Adrenal gland (tissue), 5 donors: ENCODE measurements around the gene MCTP1.

Source experiments
- CTCF ChIP-seq, 6 experiments: fragments of 450-650 bp in 4 of 6; fragments of 200-600 bp in 2 of 6; sonication (generic) in 1 of 6; IDR thresholded peaks; 1 replicate in 5 of 6; 2 replicates in 1 of 6; pipeline versions ENCODE4 v1.5.1 to v1.8.0; 2016 to 2021; ENCODE audit warnings: antibody characterized with exemption in 6 of 6, mild to moderate bottlenecking in 2 of 6, moderate library complexity in 1 of 6
- POLR2A ChIP-seq, 2 donors: fragments of 450-650 bp; IDR thresholded peaks; one replicate each; pipeline ENCODE4 v1.6.1; 2017; ENCODE audit warnings: antibody characterized with exemption in 2 of 2, mild to moderate bottlenecking in 2 of 2, moderate library complexity in 1 of 2
- donor health status: DM: no; HTN: no; CAD: no.

- no peak for TF ChIP-seq CTCF (IDR thresholded peaks at IDR 0.05)
- TF ChIP-seq POLR2A (IDR thresholded peaks at IDR 0.05), result no peak
Observed at GRCh38 chr5:94811331-94811730, 473.6 kb downstream of the MCTP1 start.
